ENCODE data around the gene CAMK1G. TPM values are rescaled to one million over a fixed set of nuclear protein-coding genes. Genes with fewer than 3 reads are reported as not detected.

The CAMK1G gene
- total and polyA plus RNA-seq, 2 experiments from 2014 or later: 0.32 to 0.76 TPM

DNA sequence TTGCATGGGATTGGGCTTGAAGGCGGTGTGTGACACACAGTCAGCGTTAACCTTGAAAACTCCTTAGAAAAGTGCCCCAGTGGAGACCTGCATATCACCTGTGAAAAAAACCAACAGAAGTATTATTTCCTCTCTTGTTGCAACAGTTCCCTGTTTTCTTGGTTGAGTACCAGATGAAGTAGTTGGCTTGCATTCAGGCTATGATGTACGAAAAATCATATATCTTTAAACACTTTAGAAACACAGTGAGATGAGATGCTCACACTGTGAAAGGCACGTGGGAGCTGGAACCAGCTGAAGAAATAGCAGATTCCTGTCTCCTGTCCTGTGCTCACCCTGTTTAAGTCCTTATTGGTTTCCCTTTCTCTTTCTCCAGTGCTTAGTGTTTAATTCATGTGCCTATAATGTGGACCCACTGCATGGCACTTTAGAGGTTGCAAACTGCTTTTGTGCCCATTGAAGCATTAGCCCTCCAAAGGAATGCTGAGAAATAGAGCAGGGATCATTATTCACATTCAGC lies 2.8 kb downstream of the CAMK1G start:
- H3K27ac ChIP-seq (ENCODE audit: low read depth): no peak overlapping the region
- H3K4me3 Mint-ChIP-seq: no peak overlapping the region; the same call in 2 of the 3 replicates
- peaks cover 16% of the 10 kb centered on the region for H3K4me1 ChIP-seq (ENCODE audit: insufficient read depth)
- no peaks in the 10 kb centered on the region for H3F3A ChIP-seq (replicated peaks; ENCODE audit: low read depth)
- H3K79me2 ChIP-seq (replicated peaks; ENCODE audit: insufficient read depth): no peaks in the 10 kb centered on the region
- peak overlapping the region; percentile 56 for H3K4me3 ChIP-seq
- DNase-seq (ENCODE audit: low spot score) (no peak), ATAC-seq (no peak)
- H3K9me3 Mint-ChIP-seq: peaks cover 6% of the 10 kb centered on the region; the same call in 2 of the 3 replicates
- H3K27me3 ChIP-seq (ENCODE audit: insufficient read depth): peaks cover 28% of the 10 kb centered on the region
- H4K20me1 ChIP-seq (replicated peaks; ENCODE audit: insufficient read depth): no peaks in the 10 kb centered on the region
- H3K4me2 ChIP-seq: peak overlapping the region; percentile 79
- peak overlapping the region; percentile 95 for H2AFZ ChIP-seq
- no peak overlapping the region for H3K27ac Mint-ChIP-seq
- H3K9me2 ChIP-seq (ENCODE audit: insufficient read depth): no peaks in the 10 kb centered on the region
- TF ChIP-seq JUNB (IDR thresholded peaks at IDR 0.05; ENCODE audit: unreplicated experiment) (no peak), CREB1 (CRISPR knock-in tag; IDR thresholded peaks at IDR 0.05; ENCODE audit: low read depth) (no peak), STAT1 (IDR thresholded peaks at IDR 0.05; ENCODE audit: unreplicated experiment) (no peak), NANOG (IDR thresholded peaks at IDR 0.05; ENCODE audit: borderline replicate concordance) (no peak), EZH2phosphoT487 (IDR thresholded peaks at IDR 0.05; ENCODE audit: unreplicated experiment) (no peak), POLR2AphosphoS5 (IDR thresholded peaks at IDR 0.05; ENCODE audit: low read depth) (no peak), ZNF114 (CRISPR knock-in tag; IDR thresholded peaks at IDR 0.05) (no peak), ZNF331 (CRISPR knock-in tag; IDR thresholded peaks at IDR 0.05; ENCODE audit: low read depth) (no peak), EZH2 (IDR thresholded peaks at IDR 0.05; ENCODE audit: low read depth, unreplicated experiment) (no peak)
- TF ChIP-seq, protein P1, sequence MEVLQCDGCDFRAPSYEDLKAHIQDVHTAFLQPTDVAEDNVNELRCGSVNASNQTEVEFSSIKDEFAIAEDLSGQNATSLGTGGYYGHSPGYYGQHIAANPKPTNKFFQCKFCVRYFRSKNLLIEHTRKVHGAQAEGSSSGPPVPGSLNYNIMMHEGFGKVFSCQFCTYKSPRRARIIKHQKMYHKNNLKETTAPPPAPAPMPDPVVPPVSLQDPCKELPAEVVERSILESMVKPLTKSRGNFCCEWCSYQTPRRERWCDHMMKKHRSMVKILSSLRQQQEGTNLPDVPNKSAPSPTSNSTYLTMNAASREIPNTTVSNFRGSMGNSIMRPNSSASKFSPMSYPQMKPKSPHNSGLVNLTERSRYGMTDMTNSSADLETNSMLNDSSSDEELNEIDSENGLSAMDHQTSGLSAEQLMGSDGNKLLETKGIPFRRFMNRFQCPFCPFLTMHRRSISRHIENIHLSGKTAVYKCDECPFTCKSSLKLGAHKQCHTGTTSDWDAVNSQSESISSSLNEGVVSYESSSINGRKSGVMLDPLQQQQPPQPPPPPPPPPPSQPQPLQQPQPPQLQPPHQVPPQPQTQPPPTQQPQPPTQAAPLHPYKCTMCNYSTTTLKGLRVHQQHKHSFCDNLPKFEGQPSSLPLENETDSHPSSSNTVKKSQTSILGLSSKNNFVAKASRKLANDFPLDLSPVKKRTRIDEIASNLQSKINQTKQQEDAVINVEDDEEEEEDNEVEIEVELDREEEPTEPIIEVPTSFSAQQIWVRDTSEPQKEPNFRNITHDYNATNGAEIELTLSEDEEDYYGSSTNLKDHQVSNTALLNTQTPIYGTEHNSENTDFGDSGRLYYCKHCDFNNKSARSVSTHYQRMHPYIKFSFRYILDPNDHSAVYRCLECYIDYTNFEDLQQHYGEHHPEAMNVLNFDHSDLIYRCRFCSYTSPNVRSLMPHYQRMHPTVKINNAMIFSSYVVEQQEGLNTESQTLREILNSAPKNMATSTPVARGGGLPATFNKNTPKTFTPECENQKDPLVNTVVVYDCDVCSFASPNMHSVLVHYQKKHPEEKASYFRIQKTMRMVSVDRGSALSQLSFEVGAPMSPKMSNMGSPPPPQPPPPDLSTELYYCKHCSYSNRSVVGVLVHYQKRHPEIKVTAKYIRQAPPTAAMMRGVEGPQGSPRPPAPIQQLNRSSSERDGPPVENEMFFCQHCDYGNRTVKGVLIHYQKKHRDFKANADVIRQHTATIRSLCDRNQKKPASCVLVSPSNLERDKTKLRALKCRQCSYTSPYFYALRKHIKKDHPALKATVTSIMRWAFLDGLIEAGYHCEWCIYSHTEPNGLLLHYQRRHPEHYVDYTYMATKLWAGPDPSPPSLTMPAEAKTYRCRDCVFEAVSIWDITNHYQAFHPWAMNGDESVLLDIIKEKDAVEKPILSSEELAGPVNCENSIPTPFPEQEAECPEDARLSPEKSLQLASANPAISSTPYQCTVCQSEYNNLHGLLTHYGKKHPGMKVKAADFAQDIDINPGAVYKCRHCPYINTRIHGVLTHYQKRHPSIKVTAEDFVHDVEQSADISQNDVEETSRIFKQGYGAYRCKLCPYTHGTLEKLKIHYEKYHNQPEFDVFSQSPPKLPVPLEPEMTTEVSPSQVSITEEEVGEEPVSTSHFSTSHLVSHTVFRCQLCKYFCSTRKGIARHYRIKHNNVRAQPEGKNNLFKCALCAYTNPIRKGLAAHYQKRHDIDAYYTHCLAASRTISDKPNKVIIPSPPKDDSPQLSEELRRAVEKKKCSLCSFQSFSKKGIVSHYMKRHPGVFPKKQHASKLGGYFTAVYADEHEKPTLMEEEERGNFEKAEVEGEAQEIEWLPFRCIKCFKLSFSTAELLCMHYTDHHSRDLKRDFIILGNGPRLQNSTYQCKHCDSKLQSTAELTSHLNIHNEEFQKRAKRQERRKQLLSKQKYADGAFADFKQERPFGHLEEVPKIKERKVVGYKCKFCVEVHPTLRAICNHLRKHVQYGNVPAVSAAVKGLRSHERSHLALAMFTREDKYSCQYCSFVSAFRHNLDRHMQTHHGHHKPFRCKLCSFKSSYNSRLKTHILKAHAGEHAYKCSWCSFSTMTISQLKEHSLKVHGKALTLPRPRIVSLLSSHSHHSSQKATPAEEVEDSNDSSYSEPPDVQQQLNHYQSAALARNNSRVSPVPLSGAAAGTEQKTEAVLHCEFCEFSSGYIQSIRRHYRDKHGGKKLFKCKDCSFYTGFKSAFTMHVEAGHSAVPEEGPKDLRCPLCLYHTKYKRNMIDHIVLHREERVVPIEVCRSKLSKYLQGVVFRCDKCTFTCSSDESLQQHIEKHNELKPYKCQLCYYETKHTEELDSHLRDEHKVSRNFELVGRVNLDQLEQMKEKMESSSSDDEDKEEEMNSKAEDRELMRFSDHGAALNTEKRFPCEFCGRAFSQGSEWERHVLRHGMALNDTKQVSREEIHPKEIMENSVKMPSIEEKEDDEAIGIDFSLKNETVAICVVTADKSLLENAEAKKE (CRISPR knock-in tag; IDR thresholded peaks at IDR 0.05): no peak
- TF ChIP-seq, protein P2, sequence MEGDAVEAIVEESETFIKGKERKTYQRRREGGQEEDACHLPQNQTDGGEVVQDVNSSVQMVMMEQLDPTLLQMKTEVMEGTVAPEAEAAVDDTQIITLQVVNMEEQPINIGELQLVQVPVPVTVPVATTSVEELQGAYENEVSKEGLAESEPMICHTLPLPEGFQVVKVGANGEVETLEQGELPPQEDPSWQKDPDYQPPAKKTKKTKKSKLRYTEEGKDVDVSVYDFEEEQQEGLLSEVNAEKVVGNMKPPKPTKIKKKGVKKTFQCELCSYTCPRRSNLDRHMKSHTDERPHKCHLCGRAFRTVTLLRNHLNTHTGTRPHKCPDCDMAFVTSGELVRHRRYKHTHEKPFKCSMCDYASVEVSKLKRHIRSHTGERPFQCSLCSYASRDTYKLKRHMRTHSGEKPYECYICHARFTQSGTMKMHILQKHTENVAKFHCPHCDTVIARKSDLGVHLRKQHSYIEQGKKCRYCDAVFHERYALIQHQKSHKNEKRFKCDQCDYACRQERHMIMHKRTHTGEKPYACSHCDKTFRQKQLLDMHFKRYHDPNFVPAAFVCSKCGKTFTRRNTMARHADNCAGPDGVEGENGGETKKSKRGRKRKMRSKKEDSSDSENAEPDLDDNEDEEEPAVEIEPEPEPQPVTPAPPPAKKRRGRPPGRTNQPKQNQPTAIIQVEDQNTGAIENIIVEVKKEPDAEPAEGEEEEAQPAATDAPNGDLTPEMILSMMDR (conservative IDR thresholded peaks at IDR 0.05; ENCODE audit: low read depth in 2 of 2): no peak
- TF ChIP-seq, protein P3, sequence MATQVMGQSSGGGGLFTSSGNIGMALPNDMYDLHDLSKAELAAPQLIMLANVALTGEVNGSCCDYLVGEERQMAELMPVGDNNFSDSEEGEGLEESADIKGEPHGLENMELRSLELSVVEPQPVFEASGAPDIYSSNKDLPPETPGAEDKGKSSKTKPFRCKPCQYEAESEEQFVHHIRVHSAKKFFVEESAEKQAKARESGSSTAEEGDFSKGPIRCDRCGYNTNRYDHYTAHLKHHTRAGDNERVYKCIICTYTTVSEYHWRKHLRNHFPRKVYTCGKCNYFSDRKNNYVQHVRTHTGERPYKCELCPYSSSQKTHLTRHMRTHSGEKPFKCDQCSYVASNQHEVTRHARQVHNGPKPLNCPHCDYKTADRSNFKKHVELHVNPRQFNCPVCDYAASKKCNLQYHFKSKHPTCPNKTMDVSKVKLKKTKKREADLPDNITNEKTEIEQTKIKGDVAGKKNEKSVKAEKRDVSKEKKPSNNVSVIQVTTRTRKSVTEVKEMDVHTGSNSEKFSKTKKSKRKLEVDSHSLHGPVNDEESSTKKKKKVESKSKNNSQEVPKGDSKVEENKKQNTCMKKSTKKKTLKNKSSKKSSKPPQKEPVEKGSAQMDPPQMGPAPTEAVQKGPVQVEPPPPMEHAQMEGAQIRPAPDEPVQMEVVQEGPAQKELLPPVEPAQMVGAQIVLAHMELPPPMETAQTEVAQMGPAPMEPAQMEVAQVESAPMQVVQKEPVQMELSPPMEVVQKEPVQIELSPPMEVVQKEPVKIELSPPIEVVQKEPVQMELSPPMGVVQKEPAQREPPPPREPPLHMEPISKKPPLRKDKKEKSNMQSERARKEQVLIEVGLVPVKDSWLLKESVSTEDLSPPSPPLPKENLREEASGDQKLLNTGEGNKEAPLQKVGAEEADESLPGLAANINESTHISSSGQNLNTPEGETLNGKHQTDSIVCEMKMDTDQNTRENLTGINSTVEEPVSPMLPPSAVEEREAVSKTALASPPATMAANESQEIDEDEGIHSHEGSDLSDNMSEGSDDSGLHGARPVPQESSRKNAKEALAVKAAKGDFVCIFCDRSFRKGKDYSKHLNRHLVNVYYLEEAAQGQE (IDR thresholded peaks at IDR 0.05; ENCODE audit: unreplicated experiment): no peak
- TF ChIP-seq, protein P4, sequence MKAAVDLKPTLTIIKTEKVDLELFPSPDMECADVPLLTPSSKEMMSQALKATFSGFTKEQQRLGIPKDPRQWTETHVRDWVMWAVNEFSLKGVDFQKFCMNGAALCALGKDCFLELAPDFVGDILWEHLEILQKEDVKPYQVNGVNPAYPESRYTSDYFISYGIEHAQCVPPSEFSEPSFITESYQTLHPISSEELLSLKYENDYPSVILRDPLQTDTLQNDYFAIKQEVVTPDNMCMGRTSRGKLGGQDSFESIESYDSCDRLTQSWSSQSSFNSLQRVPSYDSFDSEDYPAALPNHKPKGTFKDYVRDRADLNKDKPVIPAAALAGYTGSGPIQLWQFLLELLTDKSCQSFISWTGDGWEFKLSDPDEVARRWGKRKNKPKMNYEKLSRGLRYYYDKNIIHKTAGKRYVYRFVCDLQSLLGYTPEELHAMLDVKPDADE (IDR thresholded peaks at IDR 0.05): no peak
- H3K36me3 Mint-ChIP-seq (ENCODE audit: low read depth): no peaks in the 10 kb centered on the region
- H3K27me3 Mint-ChIP-seq (ENCODE audit: insufficient read depth, low read depth, poor library complexity): peaks cover 3% of the 10 kb centered on the region
- no peaks in the 10 kb centered on the region for H3K36me3 ChIP-seq (ENCODE audit: insufficient read depth)
- peaks cover 13% of the 10 kb centered on the region for H3K4me1 Mint-ChIP-seq
